IMR-90 (cell line): Measurements from ENCODE around the gene CKS1B.

Source experiments
- FOS ChIP-seq: fragments of 150-350 bp; IDR thresholded peaks from 2 replicates; pipeline ENCODE4 v1.6.1; 2016; ENCODE audit warnings: low read depth, low read length
- POLR2A ChIP-seq: IDR thresholded peaks from 2 replicates; pipeline ENCODE4 v1.6.1; 2012; ENCODE audit warnings: mild to moderate bottlenecking, low read depth, low read length
- TF ChIP-seq, protein P1 (sequence below): conservative IDR thresholded peaks from 2 replicates; pipeline ENCODE4 v1.5.1; 2012; ENCODE audit warnings: mild to moderate bottlenecking, low read depth, low read length, improper control_type of control experiment

GRCh38 chr1:155022136-155022926 lies 47.9 kb downstream of the CKS1B start:
- no peak for TF ChIP-seq FOS
- TF ChIP-seq, protein P1, sequence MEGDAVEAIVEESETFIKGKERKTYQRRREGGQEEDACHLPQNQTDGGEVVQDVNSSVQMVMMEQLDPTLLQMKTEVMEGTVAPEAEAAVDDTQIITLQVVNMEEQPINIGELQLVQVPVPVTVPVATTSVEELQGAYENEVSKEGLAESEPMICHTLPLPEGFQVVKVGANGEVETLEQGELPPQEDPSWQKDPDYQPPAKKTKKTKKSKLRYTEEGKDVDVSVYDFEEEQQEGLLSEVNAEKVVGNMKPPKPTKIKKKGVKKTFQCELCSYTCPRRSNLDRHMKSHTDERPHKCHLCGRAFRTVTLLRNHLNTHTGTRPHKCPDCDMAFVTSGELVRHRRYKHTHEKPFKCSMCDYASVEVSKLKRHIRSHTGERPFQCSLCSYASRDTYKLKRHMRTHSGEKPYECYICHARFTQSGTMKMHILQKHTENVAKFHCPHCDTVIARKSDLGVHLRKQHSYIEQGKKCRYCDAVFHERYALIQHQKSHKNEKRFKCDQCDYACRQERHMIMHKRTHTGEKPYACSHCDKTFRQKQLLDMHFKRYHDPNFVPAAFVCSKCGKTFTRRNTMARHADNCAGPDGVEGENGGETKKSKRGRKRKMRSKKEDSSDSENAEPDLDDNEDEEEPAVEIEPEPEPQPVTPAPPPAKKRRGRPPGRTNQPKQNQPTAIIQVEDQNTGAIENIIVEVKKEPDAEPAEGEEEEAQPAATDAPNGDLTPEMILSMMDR, result no peak
- no peak for TF ChIP-seq POLR2A
